NCI-H2029 (cell line): ENCODE data around the gene C17orf100.
"Not testable (repeated sequence)": the region's sequence is repeated elsewhere in the genome, so short reads cannot be mapped to it uniquely, and the experiment has no call there.

ENCODE experiments used
- DNase-seq: peaks from one replicate; lab custom pipeline; 2025; lab: John Stamatoyannopoulos, UW

C17orf100 gene

GRCh38 chr17:6691958-6692357 lies 40.4 kb downstream of the C17orf100 start:
- DNase-seq, result not testable (repeated sequence)

GRCh38 chr17:6695051-6695450 lies 43.5 kb downstream of the C17orf100 start:
- DNase-seq, result no peak

DNA sequence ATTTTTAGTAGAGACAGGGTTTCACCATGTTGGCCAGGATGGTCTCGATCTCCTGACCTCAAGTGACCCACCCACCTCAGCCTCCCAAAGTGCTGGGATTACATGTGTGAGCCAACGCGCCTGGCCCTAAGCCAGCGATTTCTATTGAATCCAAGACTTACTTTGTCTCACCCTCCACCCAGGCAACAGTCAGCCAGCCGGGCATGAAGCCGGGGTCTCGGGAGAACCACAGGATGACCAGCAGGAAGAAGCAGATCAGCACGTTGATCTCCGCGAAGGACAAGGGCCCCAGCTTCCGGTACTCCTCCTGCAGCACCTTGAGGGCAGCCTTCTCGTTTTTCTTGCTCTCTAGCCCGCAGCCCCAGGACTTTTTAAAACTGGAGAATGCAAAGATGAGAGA lies 44.0 kb downstream of the C17orf100 start:
- DNase-seq, result no peak

GRCh38 chr17:6696906-6697305 lies 45.3 kb downstream of the C17orf100 start:
- DNase-seq, result no peak

DNA sequence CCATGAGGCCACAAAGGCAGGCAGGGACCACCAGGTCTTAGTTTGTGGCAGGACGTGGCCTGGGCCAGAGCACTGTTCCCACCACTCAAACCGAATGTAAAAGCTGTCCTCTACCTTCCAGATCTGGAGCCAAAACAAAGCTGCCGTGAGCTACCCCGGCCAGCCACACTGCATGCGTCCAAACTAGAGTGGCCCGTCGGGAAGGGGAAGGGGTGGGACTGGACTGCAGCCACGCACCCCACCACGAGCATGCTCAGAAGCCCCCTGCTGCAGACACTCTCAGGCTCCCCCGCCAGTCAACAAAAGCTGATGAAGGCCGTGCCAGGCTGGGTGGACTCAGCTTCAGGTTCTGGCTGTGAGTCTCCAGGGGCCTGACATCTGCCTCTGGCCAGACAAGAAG lies 46.4 kb downstream of the C17orf100 start:
- no peak for DNase-seq

GRCh38 chr17:6699997-6700947 lies 48.7 kb downstream of the C17orf100 start:
- DNase-seq, result no peak

- DNase-seq, result no peak
Measured at GRCh38 chr17:6700948-6701307, 49.4 kb downstream of the C17orf100 start.

DNA sequence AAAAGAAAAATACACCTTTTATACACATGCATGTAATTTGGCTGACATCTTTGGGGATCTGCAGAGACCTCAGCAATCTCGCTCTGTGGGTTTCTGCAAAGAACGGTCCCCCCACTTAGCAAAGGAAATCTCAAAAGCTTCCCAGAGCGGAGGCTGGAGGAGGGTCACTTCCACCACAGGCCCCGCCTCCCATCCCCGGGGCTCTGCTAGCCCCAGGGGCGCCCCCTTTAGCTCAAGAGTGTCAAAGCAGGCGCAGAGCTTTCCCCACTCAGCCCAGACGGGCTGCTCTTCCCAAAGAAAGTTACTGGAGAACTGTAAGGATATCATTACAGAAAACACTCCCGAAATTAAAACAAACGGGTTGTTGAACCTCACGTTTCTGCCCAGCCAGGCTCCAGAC lies 50.2 kb downstream of the C17orf100 start:
- no peak for DNase-seq

- DNase-seq, result no peak
Measured at GRCh38 chr17:6702567-6703215, 51.1 kb downstream of the C17orf100 start.
